GM19438 (cell line): ENCODE results near the gene TCHH.
"Not testable (repeated sequence)": the region's sequence is repeated elsewhere in the genome, so short reads cannot be mapped to it uniquely, and the experiment has no call there.

Experiments used
- ATAC-seq: cut with Tn5 transposase; IDR thresholded peaks from one replicate; pipeline ENCODE4 v1.9.1; 2021; ENCODE audit warnings: low read depth; ENCODE audit not compliant: unreplicated experiment

Gene TCHH

GRCh38 chr1:152115344-152115743, at the start of gene TCHH:
TCHH (minus strand) TSS chr1:152115444; CDS start chr1:152114080, 1,364 bp downstream.
- ATAC-seq = no peak

GRCh38 chr1:152164517-152165136, 49.4 kb upstream of the TCHH start:
- no peak for ATAC-seq

- no peak for ATAC-seq
Observed at GRCh38 chr1:152162792-152163463, 47.7 kb upstream of the TCHH start.

GRCh38 chr1:152160576-152160975, 45.3 kb upstream of the TCHH start:
- no peak for ATAC-seq

- no peak for ATAC-seq
Observed at GRCh38 chr1:152159144-152159543, 43.9 kb upstream of the TCHH start, which contains the start of gene RPTN. RPTN (minus strand) TSS chr1:152159228; CDS start chr1:152157889, 1,339 bp downstream.

- no peak for ATAC-seq
Observed at GRCh38 chr1:152153996-152154395, 38.8 kb upstream of the TCHH start.

GRCh38 chr1:152151646-152152045, 36.4 kb upstream of the TCHH start:
- no peak for ATAC-seq

GRCh38 chr1:152148981-152149380, 33.7 kb upstream of the TCHH start:
- no peak for ATAC-seq

GRCh38 chr1:152148051-152148450, 32.8 kb upstream of the TCHH start:
- ATAC-seq = no peak

GRCh38 chr1:152145769-152146168, 30.5 kb upstream of the TCHH start:
- no peak for ATAC-seq

- not testable (repeated sequence) for ATAC-seq
Observed at GRCh38 chr1:152144674-152145183, 29.5 kb upstream of the TCHH start.

- ATAC-seq = no peak
Observed at GRCh38 chr1:152143150-152143887, 28.1 kb upstream of the TCHH start.

GRCh38 chr1:152141971-152142584, 26.8 kb upstream of the TCHH start:
- ATAC-seq = no peak

- no peak for ATAC-seq
Observed at GRCh38 chr1:152137215-152137614, 22.0 kb upstream of the TCHH start.

GRCh38 chr1:152130186-152130585, 14.9 kb upstream of the TCHH start:
- no peak for ATAC-seq

GRCh38 chr1:152127673-152128072, 12.4 kb upstream of the TCHH start:
- no peak for ATAC-seq

- ATAC-seq = no peak
Observed at GRCh38 chr1:152125834-152126443, 10.7 kb upstream of the TCHH start.

GRCh38 chr1:152118915-152119314, 3.7 kb upstream of the TCHH start:
- ATAC-seq = no peak

- ATAC-seq = no peak
Observed at GRCh38 chr1:152112885-152113432, 2.3 kb downstream of the TCHH start.
